Jurkat, Clone E6-1 (cell line): ENCODE results near the gene P2RY10.
"Not testable (repeated sequence)": the region's sequence is repeated elsewhere in the genome, so short reads cannot be mapped to it uniquely, and the experiment has no call there.

Experiments used
- DNase-seq: peaks from one replicate; pipeline ENCODE4 v3.0.0-alpha.2; 2011; ENCODE audit warnings: low read depth, low spot score
- H3K4me3 ChIP-seq: 2 replicates; pipeline ENCODE4 v1.5.1; 2011; ENCODE audit warnings: mild to moderate bottlenecking, low read length, control low read depth, moderate library complexity

Gene P2RY10

DNA sequence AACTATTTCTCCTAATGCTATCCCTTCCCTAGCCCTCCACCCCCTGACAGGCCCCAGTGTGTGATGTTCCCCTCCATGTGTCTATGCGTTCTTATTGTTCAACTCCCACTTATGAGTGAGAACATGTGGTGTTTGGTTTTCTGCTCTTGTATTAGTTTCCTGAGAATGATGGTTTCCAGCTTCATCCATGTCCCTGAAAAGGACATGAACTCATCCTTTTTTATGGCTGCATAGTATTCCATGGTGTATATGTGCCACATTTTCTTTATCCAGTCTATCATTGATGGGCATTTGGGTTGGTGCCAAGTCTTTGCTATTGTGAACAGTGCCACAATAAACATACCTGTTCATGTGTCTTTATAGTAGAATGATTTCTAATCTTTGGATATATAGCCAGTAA, 62.3 kb downstream of the P2RY10 start:
- DNase-seq, H3K4me3 ChIP-seq: not testable (repeated sequence)
